Activated T-cell treated with anti-CD3 and anti-CD28 coated beads for 24 hours (primary cell): Measurements from ENCODE around the gene AKT3.

Source experiments
- DNase-seq: peaks from one replicate; pipeline ENCODE4 v3.0.0-alpha.2; 2020; ENCODE audit warnings: low read depth

AKT3 gene

GRCh38 chr1:243550276-243550675 is 299.8 kb downstream of the AKT3 start:
- no peak for DNase-seq

DNA sequence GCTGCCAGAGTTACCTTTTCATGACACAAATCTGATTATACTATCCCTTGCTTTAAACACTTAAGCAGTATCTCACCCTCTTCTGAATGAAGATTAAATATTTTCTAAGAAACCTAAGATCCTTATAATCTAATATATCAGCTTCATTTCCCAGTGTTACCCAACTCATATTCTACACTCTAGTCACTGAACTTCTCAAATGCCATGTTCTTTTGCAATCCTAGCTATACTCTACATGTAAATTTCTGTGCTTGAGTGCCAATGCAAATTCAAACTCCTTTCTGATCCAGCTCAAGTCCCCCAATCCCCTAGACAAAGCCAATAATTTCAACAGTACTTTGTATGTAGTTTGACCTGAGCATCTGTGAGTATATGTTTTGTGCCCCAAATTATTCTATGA is 300.3 kb downstream of the AKT3 start:
- no peak for DNase-seq

DNA sequence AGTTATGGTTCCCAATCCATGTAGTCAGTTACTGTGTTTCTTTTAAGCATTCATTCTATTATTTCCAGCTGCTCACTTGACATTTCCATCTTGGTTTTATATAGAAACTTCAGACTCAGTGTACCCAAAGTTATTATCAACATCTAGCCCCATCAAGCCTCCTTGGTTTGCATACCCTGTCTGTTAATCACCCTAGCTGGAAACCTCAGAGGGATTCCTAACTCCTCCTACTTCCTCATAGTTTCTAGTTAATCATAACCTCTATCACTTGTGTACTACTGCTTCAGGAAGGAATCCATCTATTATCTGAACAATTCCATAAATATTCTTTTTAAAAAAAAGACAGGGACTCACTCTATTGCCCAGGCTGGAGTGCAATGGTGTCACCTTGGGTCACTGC is 300.9 kb downstream of the AKT3 start:
- no peak for DNase-seq

DNA sequence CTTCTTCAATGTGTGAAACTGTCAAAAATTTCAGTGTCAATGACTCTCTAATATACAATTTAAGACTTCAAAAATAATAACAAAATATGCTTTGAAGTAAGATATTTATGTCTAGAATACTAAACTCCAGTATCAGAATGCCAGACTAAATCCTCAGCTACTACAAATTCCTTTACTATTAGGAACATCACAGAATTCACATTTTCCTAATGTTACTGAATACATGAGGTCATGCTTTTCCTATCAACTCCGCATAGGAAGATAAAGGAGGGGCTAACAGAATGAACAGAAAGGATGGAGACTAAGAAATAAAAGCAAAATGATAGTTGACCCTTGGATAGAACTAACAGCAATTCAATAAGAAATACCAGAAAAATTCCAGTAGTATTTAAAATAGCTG is 301.5 kb downstream of the AKT3 start:
- DNase-seq = no peak

GRCh38 chr1:243547891-243548290 is 302.2 kb downstream of the AKT3 start:
- DNase-seq = no peak

GRCh38 chr1:243546457-243546856 is 303.6 kb downstream of the AKT3 start:
- DNase-seq = no peak

DNA sequence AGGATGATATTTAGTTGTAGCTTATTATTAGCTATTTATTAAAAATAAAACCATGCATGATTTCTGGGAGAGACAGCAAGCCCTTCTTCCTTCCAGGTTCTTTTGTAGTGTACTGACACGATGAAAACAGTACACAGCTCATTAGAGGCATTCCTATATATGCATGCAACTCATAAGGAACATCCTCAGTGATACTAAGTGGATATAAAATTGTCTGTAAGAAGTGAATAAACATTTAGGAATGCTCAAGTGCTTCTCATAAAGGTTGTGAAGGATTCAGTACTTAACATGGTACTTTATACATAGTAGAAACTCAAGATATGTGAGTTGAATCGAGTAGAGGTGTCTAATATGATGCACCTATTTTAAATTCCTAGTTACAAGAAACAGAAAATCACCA is 306.5 kb downstream of the AKT3 start:
- DNase-seq = no peak

GRCh38 chr1:243542739-243543415 is 307.2 kb downstream of the AKT3 start:
- DNase-seq = no peak

GRCh38 chr1:243539636-243540035 is 310.4 kb downstream of the AKT3 start:
- no peak for DNase-seq

DNA sequence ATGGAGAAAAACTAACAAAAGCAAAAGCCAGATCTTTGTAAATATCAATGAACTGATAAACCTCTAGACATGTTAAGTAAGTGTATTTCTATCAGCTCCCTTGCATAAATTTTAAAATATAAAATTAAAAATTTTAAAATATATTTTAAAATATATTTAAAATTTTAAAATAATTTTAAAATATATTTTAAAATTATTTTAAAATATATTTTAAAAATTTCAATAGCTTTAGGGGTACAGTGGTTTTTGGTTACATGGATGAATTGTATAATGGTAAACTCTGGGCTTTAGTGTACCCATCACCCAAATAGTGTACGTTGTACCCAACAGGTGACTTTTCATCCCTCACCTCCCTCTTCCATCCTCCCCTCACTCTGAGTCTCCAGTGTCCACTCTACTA is 315.0 kb downstream of the AKT3 start:
- no peak for DNase-seq

DNA sequence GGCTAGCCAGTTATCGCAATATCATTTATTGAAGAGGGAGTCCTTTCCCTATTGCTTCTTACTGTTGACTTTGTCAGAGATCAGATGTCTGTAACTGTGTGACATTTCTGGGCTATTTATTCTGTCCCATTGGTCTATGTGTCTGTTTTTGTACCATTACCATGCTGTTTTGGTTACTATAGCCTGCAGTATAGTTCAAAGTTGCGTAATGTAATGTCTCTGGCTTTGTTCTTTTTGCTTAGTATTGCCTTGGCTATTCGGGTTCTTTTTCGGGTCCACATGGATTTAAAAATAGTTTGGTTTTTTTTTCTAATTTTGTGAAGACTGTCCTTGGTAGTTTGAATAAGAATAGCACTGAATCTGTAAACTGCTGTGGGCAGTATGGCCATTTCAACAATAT is 320.5 kb downstream of the AKT3 start:
- no peak for DNase-seq

DNA sequence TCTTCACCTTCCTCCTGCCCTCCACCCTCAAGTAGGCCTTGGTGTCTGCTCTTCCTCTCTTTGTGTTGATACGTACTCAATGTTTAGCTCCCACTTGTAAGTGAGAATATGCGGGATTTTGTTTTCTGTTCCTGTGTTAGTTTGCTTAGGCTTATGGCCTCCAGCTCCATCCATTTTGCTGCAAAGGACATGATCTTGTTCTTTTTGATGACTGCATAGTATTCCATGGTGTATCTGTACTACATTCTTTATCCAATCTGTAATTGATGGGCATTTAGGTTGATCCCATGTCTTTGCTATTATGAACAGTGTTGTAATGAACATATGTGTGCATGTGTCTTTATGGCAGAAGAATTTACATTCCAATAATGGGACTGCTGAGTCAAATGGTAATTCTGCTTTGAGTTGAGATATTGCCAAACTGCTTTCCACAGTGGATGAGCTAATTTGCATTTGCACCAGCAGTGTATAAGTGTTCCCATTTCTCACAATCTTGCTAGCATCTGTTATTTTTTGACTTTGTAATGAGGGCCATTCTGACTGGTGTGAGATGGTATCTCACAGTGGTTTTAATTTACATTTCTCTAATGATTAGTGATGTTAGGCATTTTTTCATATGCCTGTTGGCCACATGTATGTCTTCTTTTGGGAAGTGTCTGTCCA is 321.5 kb downstream of the AKT3 start:
- DNase-seq = no peak

DNA sequence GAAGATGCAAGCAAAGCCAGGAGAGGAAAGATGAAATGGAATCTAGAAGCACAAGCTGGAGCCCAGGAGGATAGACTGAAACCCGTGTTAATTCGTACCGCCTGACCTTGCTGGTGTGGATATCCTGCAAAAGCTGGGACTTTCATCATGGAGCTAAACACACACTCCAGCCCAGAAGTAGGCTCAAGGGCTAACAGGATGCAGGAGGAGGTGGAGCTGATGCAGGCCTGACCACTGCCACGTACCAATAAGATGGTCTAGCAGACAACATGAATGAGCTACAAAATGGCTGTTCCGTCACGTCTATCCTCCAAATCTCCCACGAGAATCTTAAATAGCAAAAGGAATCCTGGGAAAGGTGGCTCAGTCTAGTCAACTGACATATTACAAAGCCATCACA is 323.9 kb downstream of the AKT3 start:
- DNase-seq = no peak

- DNase-seq = no peak
These were observed 325.0 kb downstream of the AKT3 start for GRCh38 chr1:243525085-243525487.

DNA sequence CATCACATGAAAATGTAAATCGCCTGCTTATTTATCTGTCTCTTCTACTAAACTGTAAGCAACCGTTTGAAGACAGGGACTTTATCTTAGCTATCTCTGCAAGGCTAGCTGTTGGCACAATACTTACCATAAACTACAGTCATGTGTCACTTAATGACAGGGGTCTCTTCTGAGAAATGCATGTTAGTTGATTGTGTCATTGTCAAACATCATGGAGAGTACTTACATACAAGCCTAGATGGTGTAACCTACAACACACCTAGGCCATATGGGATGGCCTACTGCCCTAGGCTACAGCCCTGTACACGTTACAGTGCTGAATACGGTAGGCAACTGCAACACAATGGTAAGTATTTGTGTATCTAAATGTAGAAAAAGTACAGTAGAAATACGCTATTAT is 326.3 kb downstream of the AKT3 start:
- no peak for DNase-seq

- no peak for DNase-seq
These were observed 329.2 kb downstream of the AKT3 start for GRCh38 chr1:243520831-243521230.

DNA sequence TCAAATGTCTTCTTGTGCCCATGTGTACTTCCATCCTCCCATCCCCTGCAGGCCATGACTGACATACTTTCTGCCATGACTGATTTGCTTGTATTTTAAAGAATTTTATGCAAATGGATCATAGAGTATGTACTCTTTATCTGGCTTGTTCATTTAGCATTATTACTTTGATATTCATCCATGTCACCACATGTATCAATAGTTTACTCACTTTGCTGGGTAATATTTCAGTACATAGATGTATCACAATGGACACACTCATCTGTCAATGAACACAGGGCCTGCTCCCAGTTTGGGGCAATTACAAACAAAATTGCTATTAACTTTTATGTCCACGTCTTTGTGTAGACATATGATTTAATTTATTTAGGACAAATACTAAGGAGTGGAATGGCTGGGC is 335.1 kb downstream of the AKT3 start:
- DNase-seq = no peak

GRCh38 chr1:243513726-243514491 is 336.1 kb downstream of the AKT3 start:
- DNase-seq = no peak

DNA sequence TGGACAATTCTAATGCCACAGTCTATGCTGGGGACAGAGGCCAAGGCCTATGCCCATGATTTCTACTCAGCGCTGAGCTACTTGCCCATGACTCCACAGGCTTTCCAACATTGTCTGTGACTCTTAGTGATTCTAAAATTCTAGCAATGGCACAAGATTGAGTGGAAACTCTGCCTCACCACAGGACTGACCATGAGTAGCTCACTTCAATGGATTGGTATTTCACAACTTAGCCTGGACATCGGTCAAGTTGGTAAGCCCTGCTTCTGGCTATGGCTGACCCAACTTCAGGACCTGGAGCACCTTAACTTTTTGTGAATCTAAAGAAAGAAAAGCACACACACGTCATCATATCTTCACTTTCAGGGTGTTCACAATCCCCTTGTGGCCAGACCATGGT is 339.1 kb downstream of the AKT3 start:
- no peak for DNase-seq

DNA sequence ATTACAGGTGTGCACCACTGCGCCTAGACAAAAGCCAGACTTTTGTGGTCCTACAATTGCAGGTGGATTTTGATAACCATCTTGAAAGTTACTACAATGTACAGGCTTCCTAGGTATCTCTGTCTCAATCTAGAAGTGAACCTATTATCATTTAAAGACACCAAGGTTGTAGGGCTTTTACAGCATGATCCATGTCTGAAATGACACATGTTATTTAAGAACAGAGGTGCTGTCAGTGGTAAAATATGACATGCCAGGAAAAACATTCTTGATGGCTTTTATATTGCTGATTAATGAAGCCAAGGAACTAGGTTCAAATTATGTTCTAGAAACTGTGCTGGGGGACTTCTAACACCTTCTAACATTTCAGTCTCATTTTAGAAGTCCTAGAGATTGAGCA is 341.1 kb downstream of the AKT3 start:
- DNase-seq = no peak

DNA sequence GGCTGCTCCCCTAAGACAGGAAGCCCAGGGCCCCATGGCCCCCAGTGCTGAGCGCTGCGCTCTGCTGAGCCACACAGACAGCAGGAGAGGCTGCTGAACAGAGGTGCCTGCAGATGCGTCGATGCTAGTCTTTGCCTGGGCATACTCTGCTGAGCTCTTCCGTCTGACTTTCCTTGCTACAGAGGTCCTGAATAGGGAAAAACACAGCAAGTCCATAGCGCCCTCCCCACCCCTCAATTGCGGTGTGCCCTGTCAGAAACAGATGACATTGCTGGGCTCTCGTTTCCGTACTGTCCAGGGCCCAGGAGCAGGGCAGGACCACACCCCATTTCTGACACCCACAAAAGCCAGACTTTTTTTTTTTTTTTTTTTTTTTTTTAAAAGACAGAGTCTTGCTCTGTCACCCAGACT is 341.7 kb downstream of the AKT3 start:
- DNase-seq = no peak

- no peak for DNase-seq
These were observed 342.3 kb downstream of the AKT3 start for GRCh38 chr1:243507672-243508302.
